Measurements from ENCODE around the gene GRIK3. TPM values are rescaled to one million over a fixed set of nuclear protein-coding genes. Genes with fewer than 3 reads are reported as not detected.

Gene GRIK3
- total RNA-seq, 1 donor from 2014 or later, result not detected

DNA sequence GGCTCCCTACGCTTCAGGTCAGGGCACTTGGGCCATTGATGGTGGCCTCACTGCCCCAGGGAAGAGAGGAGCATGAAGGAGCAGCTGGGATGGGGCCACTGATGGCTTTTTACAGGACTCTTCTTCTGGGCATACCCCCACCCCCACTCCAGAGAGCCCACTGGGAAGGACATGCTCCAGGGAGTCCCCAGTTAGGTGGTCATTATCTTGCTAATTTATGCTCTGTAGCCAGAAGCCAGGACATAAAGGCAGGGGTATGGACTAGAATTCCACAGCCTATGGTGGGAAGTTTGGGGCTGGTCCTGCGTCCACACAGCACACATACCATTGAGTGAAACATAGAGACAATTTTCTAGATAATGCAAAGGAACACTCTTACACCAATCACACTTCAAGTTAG lies 8.8 kb upstream of the GRIK3 start:
- DNase-seq (ENCODE audit: low read depth in 2 of 2), result no peak

DNA sequence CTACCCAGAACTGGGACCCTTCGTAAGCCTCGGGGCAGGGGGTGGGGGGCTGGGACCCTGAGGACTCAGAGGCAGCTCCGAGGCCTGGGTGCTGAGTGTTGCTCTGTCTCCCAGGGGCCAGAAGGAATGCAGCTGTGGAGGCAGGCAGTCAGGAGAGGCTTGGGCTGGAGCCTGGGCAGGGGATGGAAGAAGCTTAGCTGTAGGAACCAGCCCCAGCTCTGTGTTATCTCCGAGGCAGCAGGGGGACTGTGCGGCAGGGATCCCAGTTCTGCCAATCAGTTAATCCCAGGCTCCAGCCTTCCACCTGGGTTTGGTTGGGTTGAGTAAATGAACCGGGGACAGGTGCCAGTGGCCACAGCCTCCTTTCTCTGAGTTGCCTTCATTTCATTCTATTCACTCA lies 8.2 kb upstream of the GRIK3 start:
- DNase-seq (ENCODE audit: low read depth in 2 of 2), result no peak

GRCh38 chr1:37041483-37041882 lies 7.2 kb upstream of the GRIK3 start:
- DNase-seq (ENCODE audit: low read depth in 2 of 2), result no peak

- DNase-seq (ENCODE audit: low read depth in 2 of 2), result no peak
Measured at GRCh38 chr1:37040773-37041172, 6.5 kb upstream of the GRIK3 start.

DNA sequence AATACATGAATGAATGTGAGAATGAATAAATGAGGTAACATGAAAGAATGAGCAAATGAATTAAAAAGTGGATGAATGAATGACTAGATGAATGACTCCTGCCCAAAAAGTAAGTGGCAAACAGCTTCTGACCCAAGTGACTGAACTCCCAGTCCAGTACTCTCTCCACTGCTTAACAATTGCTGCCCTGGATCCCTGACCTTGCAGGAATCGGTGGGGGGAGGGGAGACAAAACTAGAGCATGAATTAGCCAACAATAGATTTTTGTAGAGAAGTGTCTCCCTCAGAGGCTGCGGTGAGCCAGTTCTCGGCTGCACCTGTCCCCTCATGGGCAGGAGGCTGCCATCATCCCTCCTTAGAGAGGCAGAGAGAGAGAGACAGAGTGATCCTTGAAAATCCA lies 5.9 kb upstream of the GRIK3 start:
- no peak for DNase-seq (ENCODE audit: low read depth in 2 of 2)

DNA sequence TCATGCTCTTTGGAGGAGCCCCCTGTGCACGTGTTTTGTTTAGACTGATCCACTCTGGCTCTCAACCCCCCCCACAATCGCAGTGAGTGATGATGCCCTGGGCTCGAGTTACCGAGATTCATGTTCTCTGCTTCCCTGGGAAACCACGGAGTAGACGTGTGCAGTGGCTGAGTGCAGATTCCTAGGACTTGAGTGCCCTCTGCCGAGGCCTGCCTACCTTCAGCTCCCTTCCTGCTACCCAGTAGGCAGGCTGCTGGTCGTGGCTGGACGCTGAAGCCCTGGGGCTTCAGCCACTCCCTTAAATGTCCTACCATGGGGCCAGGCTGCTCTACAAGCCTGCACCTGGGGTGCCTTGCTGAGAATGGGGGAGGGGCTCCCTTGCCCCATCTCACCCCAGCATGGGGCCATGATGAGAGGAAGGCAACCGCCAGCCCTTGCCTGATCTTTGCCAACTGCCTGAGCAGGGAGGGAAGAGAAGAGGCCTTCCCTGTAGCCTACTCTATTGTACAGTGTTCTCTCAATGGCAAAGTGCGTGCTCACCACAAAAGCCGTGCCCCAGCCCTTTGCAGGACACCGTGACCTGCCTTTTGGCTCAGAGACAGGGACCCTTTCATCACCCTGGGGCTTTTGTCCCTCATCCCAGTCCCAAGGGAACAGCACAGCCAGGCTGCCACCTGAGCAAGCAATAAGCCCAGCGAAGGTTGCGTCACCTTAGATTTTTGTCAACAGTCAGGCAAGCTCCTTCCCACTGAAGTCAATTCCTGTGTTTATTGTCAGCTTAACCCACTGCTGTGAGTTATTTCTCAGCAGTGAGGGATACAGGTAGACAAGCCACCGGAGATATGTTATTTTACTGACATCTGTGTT lies 4.1 kb upstream of the GRIK3 start:
- peak; percentile 4 to 25 for DNase-seq (ENCODE audit: low read depth in 2 of 2)

GRCh38 chr1:37037690-37038089 lies 3.4 kb upstream of the GRIK3 start:
- DNase-seq (ENCODE audit: low read depth in 2 of 2), result no peak

DNA sequence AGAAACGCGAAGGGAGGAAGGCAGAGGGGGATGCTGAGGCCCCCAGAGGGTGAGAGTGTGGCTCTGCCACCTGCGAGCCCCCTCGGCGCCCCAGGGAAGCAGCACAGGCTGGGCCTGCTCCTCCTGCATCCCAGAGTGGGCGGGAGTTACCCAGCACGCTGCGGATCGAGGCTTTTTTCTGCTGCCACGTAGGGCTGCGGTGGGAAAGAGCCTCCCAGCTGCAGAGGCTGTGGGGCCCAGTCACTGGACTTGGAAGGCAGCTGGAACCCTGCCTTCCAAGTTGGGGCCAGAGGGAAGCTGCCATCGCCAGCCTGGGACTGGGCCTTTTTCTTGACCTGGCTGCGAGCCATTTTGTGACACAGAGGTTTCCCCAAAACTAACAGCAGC lies 2.3 kb upstream of the GRIK3 start:
- no peak for DNase-seq (ENCODE audit: low read depth in 2 of 2)

DNA sequence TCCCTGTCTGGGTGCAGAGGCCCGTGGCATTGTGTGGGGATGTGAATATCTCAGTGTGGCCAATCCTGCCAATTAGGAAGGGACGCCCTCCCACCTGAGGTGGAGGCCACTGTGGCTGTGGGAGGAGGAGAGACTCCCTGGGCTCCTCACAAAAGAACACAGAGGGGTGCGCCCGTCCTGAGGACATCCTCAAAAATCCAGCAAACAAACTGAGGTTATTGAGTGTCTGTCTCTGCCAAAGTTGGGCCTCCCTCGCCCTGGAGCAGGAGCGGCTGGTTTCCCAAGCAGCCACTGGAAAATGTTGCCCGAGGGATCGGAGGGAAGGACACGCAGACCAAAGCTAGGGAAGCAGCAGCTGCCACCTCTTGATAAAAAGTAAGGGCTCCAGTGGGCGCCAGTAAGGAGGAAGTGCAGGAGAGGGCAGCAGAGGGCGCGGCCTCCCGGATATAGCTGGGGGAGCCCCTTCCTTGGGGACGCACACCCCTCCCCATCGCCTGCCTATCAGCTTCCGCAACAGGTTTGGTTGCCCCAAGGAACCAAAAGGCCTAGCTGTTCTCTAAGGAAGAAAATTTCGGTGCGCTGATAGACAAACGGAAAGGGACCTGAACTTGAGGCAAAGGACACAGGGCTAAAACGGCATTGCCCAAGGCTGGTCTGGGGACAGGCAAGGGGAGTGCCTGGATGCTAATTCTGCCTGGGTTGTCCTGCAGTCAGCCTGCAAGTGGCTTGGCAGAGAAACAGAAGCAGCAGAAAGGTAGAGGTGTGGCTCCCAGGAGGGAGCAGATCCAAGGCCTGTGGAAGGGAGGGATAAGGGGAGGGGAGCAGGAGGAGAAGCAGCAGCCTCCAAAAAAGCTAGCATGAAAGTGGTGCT lies 1.7 kb upstream of the GRIK3 start:
- no peak for DNase-seq (ENCODE audit: low read depth in 2 of 2)

DNA sequence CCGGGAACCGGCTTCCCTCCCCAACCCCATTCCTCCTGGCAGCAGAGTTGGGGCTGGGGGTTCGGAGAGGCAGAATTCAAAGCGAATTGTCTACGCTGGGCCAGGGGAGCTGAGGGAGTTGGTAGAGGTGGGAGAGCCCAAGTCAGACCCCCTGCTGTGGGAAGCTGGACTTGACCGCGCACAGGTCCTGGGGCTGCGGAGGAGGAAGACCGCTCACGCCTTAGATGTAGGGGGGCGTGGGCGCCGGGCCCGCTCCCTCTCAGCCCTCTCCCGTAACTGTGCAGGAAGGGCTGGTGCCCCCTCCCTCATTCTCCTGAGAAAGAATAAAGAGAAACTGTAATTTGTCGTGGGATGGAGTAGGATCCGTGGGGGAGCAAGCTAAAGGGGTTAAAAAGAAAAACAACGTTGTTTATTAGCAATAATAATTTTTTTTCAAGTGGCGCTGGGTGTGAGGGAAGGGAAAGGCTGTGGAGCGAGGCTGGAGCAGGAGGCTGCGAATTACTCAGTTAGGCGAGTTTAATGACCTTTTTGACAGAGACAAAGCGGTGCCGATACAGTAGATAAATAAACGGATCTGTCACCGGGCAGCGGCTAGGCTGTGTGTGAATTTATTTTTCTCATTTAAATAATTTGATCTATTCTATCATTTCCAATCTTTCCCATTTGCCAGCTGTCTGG lies 838 bp upstream of the GRIK3 start:
- no peak for DNase-seq (ENCODE audit: low read depth in 2 of 2)

DNA sequence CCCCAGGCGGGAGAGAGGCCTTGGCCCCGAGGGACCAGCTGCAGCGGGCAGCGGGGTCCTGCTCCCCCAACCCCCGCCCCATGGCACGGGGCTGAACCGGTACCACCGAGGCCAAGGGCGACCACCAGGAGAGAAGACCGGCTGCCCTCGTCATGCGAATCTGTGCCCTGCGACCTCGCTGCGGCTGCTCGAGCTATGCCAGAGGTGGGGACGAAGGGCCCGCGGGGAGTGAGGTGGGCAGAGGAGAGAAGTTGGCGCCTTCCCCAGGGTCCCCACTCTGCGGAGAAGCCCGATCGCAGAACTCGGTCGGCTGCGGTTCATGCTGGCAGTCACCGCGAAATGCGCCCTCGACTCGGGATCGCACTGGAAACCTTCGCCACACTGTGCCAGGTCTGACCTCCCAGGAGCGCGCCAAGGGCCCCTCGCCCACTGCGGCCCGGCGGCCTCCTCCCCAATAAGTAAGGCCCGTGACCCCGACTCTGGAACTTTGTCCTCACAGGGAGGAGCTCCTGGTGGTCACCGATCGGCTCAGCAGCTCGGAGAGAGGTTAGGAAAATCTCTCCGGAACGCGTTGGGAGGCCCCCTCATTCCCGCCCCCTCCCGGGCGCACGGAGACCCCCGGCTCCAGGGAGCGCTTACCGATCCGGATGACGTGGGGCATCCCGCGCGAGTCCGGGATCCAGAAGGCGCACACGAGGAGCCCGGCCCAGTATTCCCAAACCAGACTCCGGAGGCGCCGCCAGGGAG lies 787 bp downstream of the GRIK3 start:
- no peak for DNase-seq (ENCODE audit: low read depth in 2 of 2)

DNA sequence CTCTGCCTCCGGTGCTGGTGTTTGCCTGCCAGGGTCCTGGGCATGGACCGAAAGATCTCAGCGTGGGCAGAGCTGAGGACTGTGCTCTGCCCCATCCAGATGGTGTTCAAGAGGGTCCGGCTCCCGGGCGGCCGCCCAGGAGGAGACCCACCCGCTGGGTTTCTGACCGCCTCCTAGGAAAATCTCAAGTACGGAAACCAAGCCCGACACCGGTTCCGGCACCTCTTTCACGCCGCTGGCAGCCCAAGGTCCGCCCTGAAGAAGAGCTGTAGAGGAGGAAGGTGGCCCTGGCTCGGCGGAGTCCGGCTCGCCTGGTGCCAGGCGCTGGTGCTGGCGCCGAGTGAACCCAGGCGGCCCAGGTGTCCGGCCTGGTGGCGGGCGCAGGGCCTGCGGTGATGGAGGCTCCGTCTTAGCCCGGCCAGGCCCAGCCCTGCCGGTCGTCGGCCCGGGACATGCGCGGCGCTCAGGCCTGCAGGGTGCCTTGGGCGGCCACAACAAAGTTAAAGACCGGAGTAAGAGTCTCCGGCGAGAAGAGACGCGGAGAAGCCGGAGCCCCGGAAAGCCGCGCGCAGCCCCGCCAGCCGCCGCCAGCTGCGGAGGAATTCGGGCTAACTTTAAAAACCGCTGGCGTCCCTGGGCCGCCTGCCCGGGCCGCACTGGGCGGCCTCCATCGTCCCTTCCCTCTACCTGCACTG lies 1.5 kb downstream of the GRIK3 start:
- DNase-seq (ENCODE audit: low read depth in 2 of 2), result no peak

DNA sequence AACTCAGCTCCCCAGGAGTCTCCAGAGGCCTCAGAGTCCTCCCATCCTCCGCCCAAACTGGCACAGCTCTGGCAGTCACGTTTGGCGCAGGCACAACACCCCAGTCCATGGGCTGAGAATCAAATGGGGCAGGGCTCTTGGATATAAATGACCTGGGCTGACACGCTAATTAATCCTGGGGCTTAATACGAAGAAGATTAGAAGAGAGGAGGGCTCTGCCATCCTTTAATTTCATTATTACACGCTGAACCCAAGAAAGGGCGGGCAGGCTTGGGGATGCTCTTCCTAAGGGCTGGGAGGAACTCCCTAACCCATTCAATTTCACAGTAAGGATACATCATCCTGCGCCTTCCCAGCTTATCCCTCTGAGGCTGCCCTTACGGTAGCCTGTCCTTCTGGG lies 2.4 kb downstream of the GRIK3 start:
- no peak for DNase-seq (ENCODE audit: low read depth in 2 of 2)

DNA sequence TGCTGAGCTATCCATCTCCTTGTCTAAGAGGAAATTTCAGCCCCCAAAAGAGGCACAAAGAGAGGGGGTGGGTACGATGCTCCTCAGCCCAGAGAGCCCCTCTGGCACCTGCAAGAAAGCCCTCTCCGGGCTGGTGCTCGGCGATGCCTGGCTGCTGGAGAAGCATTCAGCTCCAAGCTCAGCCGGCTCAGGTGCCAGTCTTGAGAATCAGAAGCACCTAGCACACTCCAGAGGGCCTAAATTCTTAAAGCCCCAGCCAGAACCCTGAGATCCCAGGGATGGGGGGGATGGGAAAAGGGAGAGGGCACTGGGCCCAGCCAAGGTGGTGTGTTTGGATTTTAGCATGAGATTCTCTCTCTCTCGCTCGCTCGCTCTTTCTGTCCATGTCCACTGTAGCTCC lies 2.9 kb downstream of the GRIK3 start:
- DNase-seq (ENCODE audit: low read depth in 2 of 2), result no peak

GRCh38 chr1:37028981-37029617 lies 5.2 kb downstream of the GRIK3 start:
- no peak for DNase-seq (ENCODE audit: low read depth in 2 of 2)

DNA sequence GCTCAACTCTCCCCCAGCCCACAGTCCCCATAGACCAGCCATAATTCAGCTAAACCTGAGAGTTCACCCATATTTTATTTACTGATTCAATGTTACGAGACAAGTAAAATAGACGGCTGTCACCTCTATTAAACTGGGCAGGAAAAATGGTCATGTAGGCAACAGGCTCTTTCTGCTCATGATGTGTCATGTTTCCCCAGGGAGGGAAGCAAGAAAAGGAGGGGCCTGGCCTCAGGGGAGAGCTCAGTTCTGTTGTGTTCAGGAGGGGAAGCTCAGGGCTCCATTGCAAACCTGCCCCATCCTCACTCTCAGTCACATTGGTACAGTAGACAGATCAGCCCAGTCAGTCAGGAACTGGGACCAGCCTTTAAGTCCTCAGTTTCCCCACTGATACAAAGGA lies 12.8 kb downstream of the GRIK3 start:
- DNase-seq (ENCODE audit: low read depth in 2 of 2), result no peak

GRCh38 chr1:37020653-37021277 lies 13.6 kb downstream of the GRIK3 start:
- peak in 1 of 2 donors; percentile 10 for DNase-seq (ENCODE audit: low read depth in 2 of 2)

GRCh38 chr1:37018510-37018909 lies 15.8 kb downstream of the GRIK3 start:
- no peak for DNase-seq (ENCODE audit: low read depth in 2 of 2)

DNA sequence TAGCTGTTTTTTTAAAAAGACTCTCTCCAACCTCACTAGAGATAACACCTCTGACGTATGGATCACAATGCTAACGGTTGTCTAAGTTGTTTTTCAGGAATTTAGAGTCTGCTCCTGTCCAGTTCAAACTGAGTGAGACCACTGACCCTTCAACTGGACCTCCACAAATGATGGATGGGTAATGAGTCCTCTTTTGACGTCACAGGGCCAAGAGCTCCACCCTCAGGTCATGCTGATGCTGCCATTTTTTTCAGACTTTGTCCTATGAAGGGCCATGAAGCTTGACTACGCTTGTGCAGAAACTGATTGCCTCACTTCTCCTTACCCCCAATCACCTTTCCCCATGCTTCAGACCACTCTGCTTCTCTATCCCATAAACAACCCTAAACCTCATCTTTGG lies 16.6 kb downstream of the GRIK3 start:
- DNase-seq (ENCODE audit: low read depth in 2 of 2), result no peak

DNA sequence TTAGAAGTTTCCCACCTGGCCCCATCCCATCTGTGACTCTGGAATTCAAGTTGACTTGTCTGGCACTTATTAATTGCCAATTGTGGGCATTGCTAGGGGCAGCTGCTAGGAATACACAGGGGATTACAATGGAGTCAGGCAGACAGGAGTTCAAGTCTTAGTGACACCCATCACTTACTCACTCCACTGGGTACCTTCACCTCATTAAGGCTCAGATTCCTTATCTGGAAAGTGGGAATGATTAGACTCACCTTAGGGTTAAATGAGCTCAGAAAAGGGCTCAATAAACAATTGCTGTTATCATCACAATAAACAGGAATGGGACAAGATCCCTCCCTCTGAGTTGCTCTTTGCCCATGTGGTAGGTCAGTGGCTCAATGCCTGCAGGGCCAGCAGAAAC lies 18.2 kb downstream of the GRIK3 start:
- no peak for DNase-seq (ENCODE audit: low read depth in 2 of 2)

All from dermis microvascular lymphatic vessel endothelial cell (primary cell).